Sigmoid colon (tissue), 7 donors: Measurements from ENCODE around the gene HMCN2. TPM values are rescaled to one million over a fixed set of nuclear protein-coding genes. Genes with fewer than 3 reads are reported as not detected.

Experiments used
- DNase-seq: peaks from one replicate; pipeline ENCODE4 v3.0.0-alpha.2; 2019
- H3K27ac ChIP-seq, 4 donors: fragments of 200-600 bp; sonication (generic); one replicate each; pipeline ENCODE4 v1.5.1; 2016 to 2019; ENCODE audit warnings: mild to moderate bottlenecking in 1 of 4
- H3K27me3 ChIP-seq, 3 donors: fragments of 200-600 bp; sonication (generic); one replicate each; pipeline ENCODE4 v1.5.1; 2019; ENCODE audit warnings: mild to moderate bottlenecking in 1 of 3
- H3K36me3 ChIP-seq, 4 donors: fragments of 200-600 bp; sonication (generic); one replicate each; pipeline ENCODE4 v1.5.1; 2016 to 2019
- H3K4me1 ChIP-seq, 4 donors: fragments of 200-600 bp; sonication (generic); one replicate each; pipeline ENCODE4 v1.5.1; 2017 to 2019
- H3K4me3 ChIP-seq, 4 donors: fragments of 200-600 bp; sonication (generic); one replicate each; pipeline ENCODE4 v1.5.1; 2017 to 2019; ENCODE audit warnings: mild to moderate bottlenecking in 2 of 4, moderate library complexity in 1 of 4
- H3K9me3 ChIP-seq, 4 donors: fragments of 200-600 bp in 3 of 4; sonication (generic) in 3 of 4; one replicate each; pipeline versions ENCODE4 v1.5.1 to v1.6.1; 2013 to 2019
- EP300 ChIP-seq, 4 donors: sonication (generic); formaldehyde crosslinking; IDR thresholded peaks; one replicate each; pipeline ENCODE4 v1.6.1; 2017; ENCODE audit warnings: antibody characterized with exemption in 4 of 4
- POLR2A ChIP-seq, 2 donors: fragments of 450-650 bp; IDR thresholded peaks; one replicate each; pipeline ENCODE4 v1.6.1; 2016; ENCODE audit warnings: antibody characterized with exemption in 2 of 2, mild to moderate bottlenecking in 2 of 2, moderate library complexity in 2 of 2
- POLR2AphosphoS5 ChIP-seq, 4 donors: sonication (generic); formaldehyde crosslinking; IDR thresholded peaks; one replicate each; pipeline ENCODE4 v1.6.1; 2017; ENCODE audit warnings: antibody characterized with exemption in 4 of 4
- WGBS, 2 donors: extraction: QIAGEN DNeasy Blood & Tissue Kit; methylation state at CpG; one replicate each; pipeline ENCODE4 v1.1.7; 2013; 5-methylcytosine and 5-hydroxymethylcytosine counted together
- intact Hi-C: fragments of 100-400 bp; cut with DNase I; formaldehyde crosslinking; loops from one replicate; pipeline ENCODE4 v1.15.1; 2023
- polyA plus RNA-seq, 3 donors: library from polyadenylated mRNA; stranded (reverse); fragments of 200-250 nt; gene quantifications; one replicate each; pipeline ENCODE4 v1.2.3, GENCODE V29; 2013
- total RNA-seq, 4 donors: library from RNA; depleted of rRNA; stranded (reverse); fragments of >200 nt; gene quantifications; one replicate each; pipeline ENCODE4 v1.1.0, GENCODE V29; 2016
- TF ChIP-seq, protein P1 (sequence below), 4 experiments: fragments of 450-650 bp in 3 of 4; fragments of 200-600 bp in 1 of 4; IDR thresholded peaks; one replicate each; pipeline ENCODE4 v1.5.1; 2016 to 2019; ENCODE audit warnings: antibody characterized with exemption in 4 of 4, mild to moderate bottlenecking in 3 of 4, moderate library complexity in 2 of 4
- donor health status: healthy with polysubstance abuse.
- donor health status: Bipolar disorder and iron deficiency.
- donor health status: healthy.

The HMCN2 gene
- total and polyA plus RNA-seq, 7 donors: 3.6 to 106 (median 13.2) TPM

DNA sequence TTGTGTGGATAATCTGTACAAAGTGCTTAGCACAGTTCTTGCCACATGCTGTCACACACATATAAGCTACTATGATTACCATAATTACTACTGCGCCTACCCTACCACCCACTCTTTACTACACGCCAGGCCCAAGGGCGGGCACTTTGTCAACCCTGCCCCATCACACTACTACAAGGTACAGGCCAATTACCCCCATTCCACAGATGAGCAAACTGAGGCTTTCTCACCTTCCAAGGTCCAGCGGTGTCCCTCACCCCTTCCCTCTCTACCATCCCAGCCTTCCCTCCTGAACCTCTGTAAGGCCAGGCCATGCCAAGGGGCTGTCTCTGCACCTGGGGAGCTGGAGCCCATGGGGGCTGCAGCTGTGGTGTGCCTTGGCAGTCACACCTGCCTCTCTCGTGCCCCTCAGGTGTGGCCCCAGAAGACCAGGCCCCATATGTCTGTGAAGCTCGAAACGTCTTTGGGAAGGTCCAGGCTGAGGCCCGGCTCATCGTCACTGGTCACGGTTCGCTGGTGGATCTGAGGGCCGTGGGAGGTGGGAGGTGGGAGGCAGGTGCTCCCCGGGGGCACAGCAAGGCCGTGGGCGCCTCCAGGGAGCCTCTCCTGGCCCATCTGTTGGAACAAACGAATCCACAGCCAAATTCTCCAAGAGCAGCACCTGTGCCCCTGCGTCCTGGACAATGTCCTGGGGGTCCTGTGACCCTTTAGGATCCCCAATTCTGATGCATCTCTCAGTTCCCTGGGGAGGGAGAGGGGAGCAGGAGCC, 54.6 kb downstream of the HMCN2 start:
- H3K36me3 ChIP-seq: peaks cover 0 to 16% (median 7%) of the 10 kb centered on the region in 4 donors
- 57 to 83% methylated on average over 17 of the region's 17 CpGs for WGBS, 2 donors
- peak overlapping the region; percentile 41 to 99 (median 72) for H3K27ac ChIP-seq
- no peak overlapping the region for H3K4me3 ChIP-seq
- no peaks in the 10 kb centered on the region for H3K27me3 ChIP-seq
- no peaks in the 10 kb centered on the region for H3K9me3 ChIP-seq
- DNase-seq: no peak
- TF ChIP-seq, protein P1, sequence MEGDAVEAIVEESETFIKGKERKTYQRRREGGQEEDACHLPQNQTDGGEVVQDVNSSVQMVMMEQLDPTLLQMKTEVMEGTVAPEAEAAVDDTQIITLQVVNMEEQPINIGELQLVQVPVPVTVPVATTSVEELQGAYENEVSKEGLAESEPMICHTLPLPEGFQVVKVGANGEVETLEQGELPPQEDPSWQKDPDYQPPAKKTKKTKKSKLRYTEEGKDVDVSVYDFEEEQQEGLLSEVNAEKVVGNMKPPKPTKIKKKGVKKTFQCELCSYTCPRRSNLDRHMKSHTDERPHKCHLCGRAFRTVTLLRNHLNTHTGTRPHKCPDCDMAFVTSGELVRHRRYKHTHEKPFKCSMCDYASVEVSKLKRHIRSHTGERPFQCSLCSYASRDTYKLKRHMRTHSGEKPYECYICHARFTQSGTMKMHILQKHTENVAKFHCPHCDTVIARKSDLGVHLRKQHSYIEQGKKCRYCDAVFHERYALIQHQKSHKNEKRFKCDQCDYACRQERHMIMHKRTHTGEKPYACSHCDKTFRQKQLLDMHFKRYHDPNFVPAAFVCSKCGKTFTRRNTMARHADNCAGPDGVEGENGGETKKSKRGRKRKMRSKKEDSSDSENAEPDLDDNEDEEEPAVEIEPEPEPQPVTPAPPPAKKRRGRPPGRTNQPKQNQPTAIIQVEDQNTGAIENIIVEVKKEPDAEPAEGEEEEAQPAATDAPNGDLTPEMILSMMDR (IDR thresholded peaks at IDR 0.05): no peak
- no peak for TF ChIP-seq EP300 (IDR thresholded peaks at IDR 0.05)
- no peak for TF ChIP-seq POLR2AphosphoS5 (IDR thresholded peaks at IDR 0.05)
- TF ChIP-seq POLR2A (IDR thresholded peaks at IDR 0.05): no peak
- intact Hi-C loops: no loop called here
- peaks cover 0 to 73% (median 55%) of the 10 kb centered on the region in 4 donors for H3K4me1 ChIP-seq

DNA sequence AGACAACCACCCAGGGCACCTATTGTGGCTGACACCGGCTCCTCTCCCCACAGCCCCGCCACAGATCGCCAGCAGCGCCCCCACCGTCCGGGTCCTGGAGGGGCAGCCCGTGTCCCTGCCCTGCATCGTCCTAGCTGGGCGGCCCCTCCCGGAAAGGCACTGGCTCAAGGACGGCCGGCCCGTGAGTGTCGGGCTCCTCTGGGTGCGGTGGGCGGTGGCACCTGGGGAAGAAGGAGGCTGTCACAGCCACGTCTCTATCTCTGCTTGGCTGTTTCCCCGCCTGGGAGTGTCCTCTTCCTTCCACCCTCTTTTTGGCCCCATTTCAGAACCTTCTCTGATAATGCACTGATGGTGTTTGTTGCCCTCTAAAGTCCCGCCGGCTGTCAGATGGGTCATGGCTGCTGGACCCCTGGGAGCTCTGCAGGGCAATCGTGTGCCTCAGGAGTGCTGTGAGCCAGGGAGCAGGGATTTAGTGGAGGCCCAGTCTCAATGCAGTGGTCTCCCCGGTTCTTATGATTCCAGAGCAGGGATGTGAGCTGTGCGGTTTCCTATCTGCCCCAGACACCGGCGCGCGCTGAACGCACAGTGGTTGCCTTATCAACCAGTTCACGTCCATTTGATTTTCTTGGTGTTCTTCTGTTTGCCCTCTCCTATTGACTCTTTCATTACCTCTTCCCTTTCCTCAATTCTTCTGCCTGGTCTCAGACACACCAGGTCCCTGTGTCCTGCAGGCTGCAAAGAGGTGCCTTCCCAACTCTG, 55.3 kb downstream of the HMCN2 start:
- WGBS, 2 donors: 21 to 55% methylated on average over 29 of the region's 29 CpGs
- Histone ChIP-seq H3K4me1 (peaks cover 0 to 68% (median 49%) of the 10 kb centered on the region in 4 donors), H3K27ac (peak overlapping the region; percentile 41 to 99 (median 72)), H3K4me3 (no peak overlapping the region), H3K27me3 (no peaks in the 10 kb centered on the region), H3K36me3 (peaks cover 0 to 24% (median 10%) of the 10 kb centered on the region in 4 donors), H3K9me3 (no peaks in the 10 kb centered on the region)
- TF ChIP-seq POLR2AphosphoS5 (IDR thresholded peaks at IDR 0.05) (peak in 2 of 4 donors; percentile 33 to 35), POLR2A (IDR thresholded peaks at IDR 0.05) (peak in 1 of 2 donors; percentile 28), EP300 (IDR thresholded peaks at IDR 0.05) (no peak)
- TF ChIP-seq, protein P1 (IDR thresholded peaks at IDR 0.05): no peak
- intact Hi-C loops: no loop called here
- DNase-seq: no peak

DNA sequence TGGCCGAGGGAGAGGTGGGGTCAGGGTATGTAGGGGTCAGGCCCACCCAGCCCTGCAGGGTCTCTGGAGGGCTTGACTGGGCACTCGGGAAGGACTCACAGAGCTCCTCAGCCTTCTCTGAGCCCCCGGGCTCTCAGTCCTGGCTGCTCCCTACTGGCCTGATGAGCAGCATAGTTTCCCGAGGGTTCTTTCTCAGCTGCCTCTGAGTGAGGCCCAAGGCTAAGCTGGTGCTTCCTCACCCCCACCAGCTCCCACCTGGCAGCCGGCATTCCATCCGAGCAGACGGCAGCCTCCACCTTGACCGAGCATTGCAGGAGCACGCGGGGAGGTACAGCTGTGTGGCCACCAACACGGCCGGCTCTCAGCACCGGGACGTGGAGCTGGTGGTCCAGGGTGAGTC, 56.0 kb downstream of the HMCN2 start:
- Histone ChIP-seq H3K9me3 (no peaks in the 10 kb centered on the region), H3K4me3 (no peak overlapping the region), H3K4me1 (peaks cover 0 to 73% (median 48%) of the 10 kb centered on the region in 4 donors), H3K27me3 (no peaks in the 10 kb centered on the region), H3K27ac (peak overlapping the region; percentile 41 to 99 (median 72)), H3K36me3 (peaks cover 0 to 28% (median 11%) of the 10 kb centered on the region in 4 donors)
- DNase-seq: no peak
- WGBS, 2 donors: 74 to 78% methylated on average over 14 of the region's 14 CpGs
- TF ChIP-seq POLR2A (IDR thresholded peaks at IDR 0.05) (no peak), EP300 (IDR thresholded peaks at IDR 0.05) (no peak)
- intact Hi-C loops: no loop called here

DNA sequence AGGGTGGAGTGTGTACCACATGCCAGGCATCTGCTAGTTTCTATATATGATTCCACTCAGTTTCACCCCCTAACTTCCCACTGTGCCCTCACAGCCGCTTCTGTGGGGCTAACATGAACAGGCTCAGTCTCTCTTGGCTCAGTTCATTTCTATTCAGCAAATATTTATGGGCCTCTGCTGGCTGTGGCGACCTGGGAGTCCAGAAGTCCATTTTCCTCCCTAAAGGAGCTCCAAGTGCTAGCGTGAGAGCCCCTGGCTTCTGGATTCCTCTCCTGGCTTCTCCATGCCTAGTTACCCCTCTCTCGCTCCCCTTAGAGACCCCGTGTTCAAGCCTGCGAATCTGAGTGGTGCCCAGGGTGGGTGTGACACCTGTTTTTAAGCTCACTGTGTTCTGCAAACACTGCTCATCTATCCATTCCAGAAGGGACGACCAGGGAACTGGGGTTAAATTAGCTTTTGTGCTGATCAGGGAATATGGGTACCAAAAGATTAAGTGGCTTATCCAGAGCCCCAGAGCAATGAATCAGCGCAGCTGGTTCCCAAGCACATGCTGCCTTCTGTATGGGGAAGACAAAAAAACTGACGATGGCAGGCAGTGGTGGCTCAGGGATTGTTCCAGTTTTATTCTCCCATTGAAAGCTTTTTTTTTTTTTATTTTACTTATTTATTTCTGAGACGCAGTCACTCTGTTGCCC, 57.6 kb downstream of the HMCN2 start:
- WGBS, 2 donors: 34 to 66% methylated on average over 10 of the region's 10 CpGs
- Histone ChIP-seq H3K27ac (peak overlapping the region; percentile 56 to 99 (median 65)), H3K27me3 (no peaks in the 10 kb centered on the region), H3K9me3 (no peaks in the 10 kb centered on the region), H3K36me3 (peaks cover 0 to 28% (median 11%) of the 10 kb centered on the region in 4 donors), H3K4me1 (peaks cover 0 to 75% (median 48%) of the 10 kb centered on the region in 4 donors), H3K4me3 (no peak overlapping the region)
- TF ChIP-seq, protein P1 (IDR thresholded peaks at IDR 0.05): no peak
- TF ChIP-seq EP300 (IDR thresholded peaks at IDR 0.05) (no peak), POLR2AphosphoS5 (IDR thresholded peaks at IDR 0.05) (no peak), POLR2A (IDR thresholded peaks at IDR 0.05) (no peak)
- DNase-seq: no peak
- intact Hi-C loops: no loop called here
